NT2/D1 (cell line): ENCODE measurements around the gene ACVRL1.

ENCODE experiments used
- SUZ12 ChIP-seq: IDR thresholded peaks from 2 replicates; pipeline ENCODE4 v1.6.1; 2011; ENCODE audit not compliant: insufficient read length, insufficient read depth; ENCODE audit errors: extremely low read depth
- YY1 ChIP-seq: IDR thresholded peaks from 2 replicates; pipeline ENCODE4 v1.6.1; 2011; ENCODE audit not compliant: insufficient read length, insufficient read depth
- ZNF274 ChIP-seq: IDR thresholded peaks from 2 replicates; pipeline ENCODE4 v1.6.1; 2011; ENCODE audit warnings: mild to moderate bottlenecking, low read depth, low read length

GRCh38 chr12:51941604-51942003 lies 34.3 kb downstream of the ACVRL1 start:
- TF ChIP-seq YY1 (no peak), ZNF274 (no peak), SUZ12 (no peak)
